Measurements from ENCODE around the gene ADAMTS17.

ADAMTS17 gene

GRCh38 chr15:100330629-100331215, 11.1 kb downstream of the ADAMTS17 start:
- Mint-ChIP-seq H3K27ac (no peak overlapping the region), H3K4me1 (peaks cover 54% of the 10 kb centered on the region), H3K36me3 (ENCODE audit: low read depth) (no peaks in the 10 kb centered on the region), H3K27me3 (ENCODE audit: low read depth, poor library complexity) (peaks cover 17% of the 10 kb centered on the region), H3K4me3 (no peak overlapping the region), H3K9me3 (peaks cover under 1% of the 10 kb centered on the region)
- TF ChIP-seq, protein P1, sequence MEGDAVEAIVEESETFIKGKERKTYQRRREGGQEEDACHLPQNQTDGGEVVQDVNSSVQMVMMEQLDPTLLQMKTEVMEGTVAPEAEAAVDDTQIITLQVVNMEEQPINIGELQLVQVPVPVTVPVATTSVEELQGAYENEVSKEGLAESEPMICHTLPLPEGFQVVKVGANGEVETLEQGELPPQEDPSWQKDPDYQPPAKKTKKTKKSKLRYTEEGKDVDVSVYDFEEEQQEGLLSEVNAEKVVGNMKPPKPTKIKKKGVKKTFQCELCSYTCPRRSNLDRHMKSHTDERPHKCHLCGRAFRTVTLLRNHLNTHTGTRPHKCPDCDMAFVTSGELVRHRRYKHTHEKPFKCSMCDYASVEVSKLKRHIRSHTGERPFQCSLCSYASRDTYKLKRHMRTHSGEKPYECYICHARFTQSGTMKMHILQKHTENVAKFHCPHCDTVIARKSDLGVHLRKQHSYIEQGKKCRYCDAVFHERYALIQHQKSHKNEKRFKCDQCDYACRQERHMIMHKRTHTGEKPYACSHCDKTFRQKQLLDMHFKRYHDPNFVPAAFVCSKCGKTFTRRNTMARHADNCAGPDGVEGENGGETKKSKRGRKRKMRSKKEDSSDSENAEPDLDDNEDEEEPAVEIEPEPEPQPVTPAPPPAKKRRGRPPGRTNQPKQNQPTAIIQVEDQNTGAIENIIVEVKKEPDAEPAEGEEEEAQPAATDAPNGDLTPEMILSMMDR (IDR thresholded peaks at IDR 0.05), result no peak
- no peak for DNase-seq

DNA sequence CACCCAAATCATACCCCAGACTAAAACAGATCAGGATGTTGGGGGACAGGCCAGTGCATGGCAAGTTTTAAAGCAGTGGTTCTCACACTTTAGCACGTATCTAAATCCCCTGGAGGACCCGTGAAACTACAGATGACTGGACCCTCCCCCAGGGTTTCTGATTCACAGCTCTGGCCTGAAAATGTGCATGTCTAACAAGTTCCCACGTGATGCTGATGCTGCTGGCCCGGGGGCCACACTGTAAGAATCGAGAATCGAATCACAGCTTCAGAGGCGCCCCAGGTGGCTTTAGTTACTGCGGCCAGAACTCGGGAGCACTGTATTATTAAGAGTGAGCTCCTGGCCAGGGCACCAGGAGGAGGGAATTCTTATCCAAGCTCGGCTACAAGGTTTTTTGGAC, 11.6 kb downstream of the ADAMTS17 start:
- Mint-ChIP-seq H3K9me3 (peaks cover 3% of the 10 kb centered on the region), H3K4me3 (no peak overlapping the region), H3K4me1 (peaks cover 49% of the 10 kb centered on the region), H3K27me3 (ENCODE audit: low read depth, poor library complexity) (peaks cover 17% of the 10 kb centered on the region), H3K36me3 (ENCODE audit: low read depth) (no peaks in the 10 kb centered on the region), H3K27ac (no peak overlapping the region)
- DNase-seq, result no peak
- TF ChIP-seq, protein P1 (IDR thresholded peaks at IDR 0.05), result no peak

GRCh38 chr15:100328796-100329195, 13.0 kb downstream of the ADAMTS17 start:
- Mint-ChIP-seq H3K4me1 (peaks cover 35% of the 10 kb centered on the region), H3K9me3 (peaks cover 3% of the 10 kb centered on the region), H3K27me3 (ENCODE audit: low read depth, poor library complexity) (peaks cover 13% of the 10 kb centered on the region), H3K36me3 (ENCODE audit: low read depth) (no peaks in the 10 kb centered on the region), H3K27ac (no peak overlapping the region), H3K4me3 (no peak overlapping the region)
- no peak for DNase-seq
- TF ChIP-seq, protein P1 (IDR thresholded peaks at IDR 0.05), result no peak

DNA sequence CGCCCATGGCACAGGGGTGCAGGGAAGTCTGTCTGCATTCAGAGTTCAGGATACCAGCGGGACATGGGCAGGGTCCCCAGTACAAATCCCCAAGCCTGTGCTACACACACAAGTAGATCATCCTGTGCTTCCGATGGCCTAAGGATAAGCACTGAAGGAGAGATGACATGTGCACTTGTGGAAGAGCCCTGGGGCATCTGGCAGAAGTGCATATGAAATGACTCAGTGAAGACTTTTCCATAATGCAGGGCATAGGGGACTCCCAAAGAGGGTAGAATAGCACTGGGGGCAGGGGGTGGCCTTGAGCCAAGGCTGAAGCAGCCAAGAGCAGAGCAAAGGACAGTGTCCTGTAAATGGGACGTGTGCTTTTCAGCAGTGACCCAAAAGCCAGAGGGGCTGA, 22.9 kb downstream of the ADAMTS17 start:
- Mint-ChIP-seq H3K4me3 (no peak overlapping the region), H3K27me3 (ENCODE audit: low read depth, poor library complexity) (no peaks in the 10 kb centered on the region), H3K4me1 (no peaks in the 10 kb centered on the region), H3K27ac (peak overlapping the region; percentile 53), H3K36me3 (ENCODE audit: low read depth) (peaks cover 9% of the 10 kb centered on the region), H3K9me3 (peaks cover 24% of the 10 kb centered on the region)
- DNase-seq, result no peak
- TF ChIP-seq, protein P1 (IDR thresholded peaks at IDR 0.05), result no peak

- TF ChIP-seq, protein P1 (IDR thresholded peaks at IDR 0.05), result no peak
- H3K9me3 Mint-ChIP-seq, result peaks cover 35% of the 10 kb centered on the region
- DNase-seq, result no peak
- peaks cover 12% of the 10 kb centered on the region for H3K36me3 Mint-ChIP-seq (ENCODE audit: low read depth)
- H3K4me3 Mint-ChIP-seq, result no peak overlapping the region
- peaks cover 18% of the 10 kb centered on the region for H3K4me1 Mint-ChIP-seq
- H3K27me3 Mint-ChIP-seq (ENCODE audit: low read depth, poor library complexity), result peaks cover 3% of the 10 kb centered on the region
- no peak overlapping the region for H3K27ac Mint-ChIP-seq
Measured at GRCh38 chr15:100314809-100315400, 26.9 kb downstream of the ADAMTS17 start.
